ENCODE measurements around the gene OPCML. TPM values are rescaled to one million over a fixed set of nuclear protein-coding genes. Genes with fewer than 3 reads are reported as not detected.

Gene OPCML
- total RNA-seq, 1 experiment from 2014 or later = not detected

DNA sequence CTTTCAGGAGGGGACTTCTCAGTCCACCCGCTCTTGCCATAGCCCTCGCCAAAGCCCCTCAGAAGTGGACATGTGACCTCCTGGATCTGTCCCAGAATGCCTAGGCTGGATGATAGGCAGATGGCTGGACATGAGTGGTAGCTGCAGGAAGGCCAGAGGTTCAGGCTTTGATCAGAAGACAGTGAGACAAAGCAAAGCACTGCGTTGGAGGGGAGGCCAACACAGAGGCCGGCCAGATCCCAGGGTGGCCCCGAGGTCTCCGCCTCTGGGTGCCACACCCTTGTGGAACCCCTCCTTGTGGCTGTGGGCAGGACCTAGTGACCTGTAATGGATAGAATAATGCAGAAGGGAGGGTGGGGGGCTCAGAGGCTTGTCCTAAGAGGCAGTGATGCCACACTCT is 147.6 kb downstream of the OPCML start:
- H3K4me3 Mint-ChIP-seq (ENCODE audit: unreplicated experiment) = no peak overlapping the region

GRCh38 chr11:133383689-133384088 is 148.6 kb downstream of the OPCML start:
- DNase-seq = no peak
- intact Hi-C loops (cut with micrococcal nuclease; ENCODE audit: unreplicated experiment) = no loop called here
- no peaks in the 10 kb centered on the region for H3K9me3 Mint-ChIP-seq (ENCODE audit: unreplicated experiment)
- Histone ChIP-seq H3K4me3 (ENCODE audit: low read depth, low read length) (no peak overlapping the region), H3K4me1 (no peaks in the 10 kb centered on the region), H3K27me3 (replicated peaks; ENCODE audit: control insufficient read depth, insufficient read depth, low read length) (no peaks in the 10 kb centered on the region), H3K9me3 (no peaks in the 10 kb centered on the region), H3K36me3 (ENCODE audit: control insufficient read depth, insufficient read depth, low read length) (no peaks in the 10 kb centered on the region)
- peaks cover 28% of the 10 kb centered on the region for H3K27me3 Mint-ChIP-seq (ENCODE audit: insufficient read depth, unreplicated experiment)
- no TSS peak for BruUV-seq (replicated peaks)
- POLR2A ChIA-PET = no interaction called here
- TF ChIP-seq CTCF (IDR thresholded peaks at IDR 0.05; ENCODE audit: insufficient read depth in 1 of 2, low read depth in 1 of 2, low read length in 1 of 2, severe bottlenecking in 1 of 2, unreplicated experiment in 1 of 2) = no peak
- H3K4me3 Mint-ChIP-seq (ENCODE audit: unreplicated experiment) = no peak overlapping the region
- H3K36me3 Mint-ChIP-seq (ENCODE audit: insufficient read depth, unreplicated experiment) = no peaks in the 10 kb centered on the region
- CTCF ChIA-PET = interaction anchor here (0.7 kb wide), 1 partner anchor 210 kb away, joined by 5 read pairs; no protein-coding TSS in a partner anchor
- H3K27ac Mint-ChIP-seq (ENCODE audit: unreplicated experiment) = no peak overlapping the region
- H3K4me1 Mint-ChIP-seq (ENCODE audit: low read depth, unreplicated experiment) = no peaks in the 10 kb centered on the region

More for the DNA sequence above, 147.6 kb downstream of the OPCML start:
- Histone ChIP-seq H3K9me3 (no peaks in the 10 kb centered on the region), H3K4me3 (ENCODE audit: low read depth, low read length) (no peak overlapping the region), H3K4me1 (no peaks in the 10 kb centered on the region), H3K36me3 (ENCODE audit: control insufficient read depth, insufficient read depth, low read length) (no peaks in the 10 kb centered on the region), H3K27me3 (replicated peaks; ENCODE audit: control insufficient read depth, insufficient read depth, low read length) (no peaks in the 10 kb centered on the region)
- Mint-ChIP-seq H3K36me3 (ENCODE audit: insufficient read depth, unreplicated experiment) (no peaks in the 10 kb centered on the region), H3K27me3 (ENCODE audit: insufficient read depth, unreplicated experiment) (peaks cover 25% of the 10 kb centered on the region), H3K9me3 (ENCODE audit: unreplicated experiment) (no peaks in the 10 kb centered on the region), H3K27ac (ENCODE audit: unreplicated experiment) (no peak overlapping the region), H3K4me1 (ENCODE audit: low read depth, unreplicated experiment) (no peaks in the 10 kb centered on the region)
- ChIA-PET POLR2A (no interaction called here), CTCF (no interaction called here)
- no peak for DNase-seq
- intact Hi-C loops (cut with micrococcal nuclease; ENCODE audit: unreplicated experiment) = no loop called here
- BruUV-seq (replicated peaks) = no TSS peak
- no peak for TF ChIP-seq CTCF (IDR thresholded peaks at IDR 0.05; ENCODE audit: insufficient read depth in 1 of 2, low read depth in 1 of 2, low read length in 1 of 2, severe bottlenecking in 1 of 2, unreplicated experiment in 1 of 2)

GRCh38 chr11:133383201-133383600 is 149.1 kb downstream of the OPCML start:
- DNase-seq = no peak
- TF ChIP-seq CTCF (IDR thresholded peaks at IDR 0.05; ENCODE audit: insufficient read depth in 1 of 2, low read depth in 1 of 2, low read length in 1 of 2, severe bottlenecking in 1 of 2, unreplicated experiment in 1 of 2) = no peak
- Histone ChIP-seq H3K4me3 (ENCODE audit: low read depth, low read length) (no peak overlapping the region), H3K36me3 (ENCODE audit: control insufficient read depth, insufficient read depth, low read length) (no peaks in the 10 kb centered on the region), H3K4me1 (no peaks in the 10 kb centered on the region), H3K9me3 (no peaks in the 10 kb centered on the region; the same call in 1 of the 2 replicates), H3K27me3 (replicated peaks; ENCODE audit: control insufficient read depth, insufficient read depth, low read length) (no peaks in the 10 kb centered on the region)
- intact Hi-C loops (cut with micrococcal nuclease; ENCODE audit: unreplicated experiment) = no loop called here
- BruUV-seq (replicated peaks) = no TSS peak
- no peak overlapping the region for H3K4me3 Mint-ChIP-seq (ENCODE audit: unreplicated experiment)
- ChIA-PET POLR2A (no interaction called here), CTCF (no interaction called here)
- H3K9me3 Mint-ChIP-seq (ENCODE audit: unreplicated experiment) = no peaks in the 10 kb centered on the region
- no peak overlapping the region for H3K27ac Mint-ChIP-seq (ENCODE audit: unreplicated experiment)
- H3K27me3 Mint-ChIP-seq (ENCODE audit: insufficient read depth, unreplicated experiment) = peaks cover 30% of the 10 kb centered on the region
- H3K4me1 Mint-ChIP-seq (ENCODE audit: low read depth, unreplicated experiment) = no peaks in the 10 kb centered on the region
- no peaks in the 10 kb centered on the region for H3K36me3 Mint-ChIP-seq (ENCODE audit: insufficient read depth, unreplicated experiment)
